ENCODE measurements around the gene B4GALT2. TPM values are rescaled to one million over a fixed set of nuclear protein-coding genes. Genes with fewer than 3 reads are reported as not detected.

The B4GALT2 gene
- total RNA-seq, 6 experiments from 2014 or later, result 87.8 to 107 (median 98.8) TPM

DNA sequence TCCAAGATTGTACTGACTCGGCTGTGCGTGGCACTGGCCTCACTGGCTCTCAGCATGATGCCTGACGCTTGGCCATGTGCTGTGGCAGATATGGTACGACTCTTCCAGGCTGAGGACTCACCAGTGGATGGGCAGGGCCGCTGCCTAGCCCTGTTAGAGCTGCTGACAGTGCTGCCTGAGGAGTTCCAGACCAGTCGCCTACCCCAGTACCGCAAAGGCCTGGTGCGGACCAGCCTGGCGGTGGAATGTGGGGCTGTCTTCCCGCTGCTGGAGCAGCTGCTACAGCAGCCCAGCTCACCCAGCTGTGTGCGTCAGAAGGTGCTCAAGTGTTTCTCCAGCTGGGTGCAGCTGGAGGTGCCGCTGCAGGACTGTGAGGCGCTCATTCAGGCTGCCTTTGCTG is 29.3 kb upstream of the B4GALT2 start:
- no peak overlapping the region for H3K4me3 Mint-ChIP-seq
- DNase-seq, result no peak
- H3K36me3 Mint-ChIP-seq (ENCODE audit: low read depth), result peaks cover 18% of the 10 kb centered on the region
- H3K4me1 Mint-ChIP-seq (ENCODE audit: low read depth), result peaks cover 53% of the 10 kb centered on the region
- TF ChIP-seq, protein P1, sequence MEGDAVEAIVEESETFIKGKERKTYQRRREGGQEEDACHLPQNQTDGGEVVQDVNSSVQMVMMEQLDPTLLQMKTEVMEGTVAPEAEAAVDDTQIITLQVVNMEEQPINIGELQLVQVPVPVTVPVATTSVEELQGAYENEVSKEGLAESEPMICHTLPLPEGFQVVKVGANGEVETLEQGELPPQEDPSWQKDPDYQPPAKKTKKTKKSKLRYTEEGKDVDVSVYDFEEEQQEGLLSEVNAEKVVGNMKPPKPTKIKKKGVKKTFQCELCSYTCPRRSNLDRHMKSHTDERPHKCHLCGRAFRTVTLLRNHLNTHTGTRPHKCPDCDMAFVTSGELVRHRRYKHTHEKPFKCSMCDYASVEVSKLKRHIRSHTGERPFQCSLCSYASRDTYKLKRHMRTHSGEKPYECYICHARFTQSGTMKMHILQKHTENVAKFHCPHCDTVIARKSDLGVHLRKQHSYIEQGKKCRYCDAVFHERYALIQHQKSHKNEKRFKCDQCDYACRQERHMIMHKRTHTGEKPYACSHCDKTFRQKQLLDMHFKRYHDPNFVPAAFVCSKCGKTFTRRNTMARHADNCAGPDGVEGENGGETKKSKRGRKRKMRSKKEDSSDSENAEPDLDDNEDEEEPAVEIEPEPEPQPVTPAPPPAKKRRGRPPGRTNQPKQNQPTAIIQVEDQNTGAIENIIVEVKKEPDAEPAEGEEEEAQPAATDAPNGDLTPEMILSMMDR (IDR thresholded peaks at IDR 0.05), result no peak
- no peaks in the 10 kb centered on the region for H3K27me3 Mint-ChIP-seq (ENCODE audit: insufficient read depth)
- no peaks in the 10 kb centered on the region for H3K9me3 Mint-ChIP-seq
- H3K27ac Mint-ChIP-seq, result no peak overlapping the region

DNA sequence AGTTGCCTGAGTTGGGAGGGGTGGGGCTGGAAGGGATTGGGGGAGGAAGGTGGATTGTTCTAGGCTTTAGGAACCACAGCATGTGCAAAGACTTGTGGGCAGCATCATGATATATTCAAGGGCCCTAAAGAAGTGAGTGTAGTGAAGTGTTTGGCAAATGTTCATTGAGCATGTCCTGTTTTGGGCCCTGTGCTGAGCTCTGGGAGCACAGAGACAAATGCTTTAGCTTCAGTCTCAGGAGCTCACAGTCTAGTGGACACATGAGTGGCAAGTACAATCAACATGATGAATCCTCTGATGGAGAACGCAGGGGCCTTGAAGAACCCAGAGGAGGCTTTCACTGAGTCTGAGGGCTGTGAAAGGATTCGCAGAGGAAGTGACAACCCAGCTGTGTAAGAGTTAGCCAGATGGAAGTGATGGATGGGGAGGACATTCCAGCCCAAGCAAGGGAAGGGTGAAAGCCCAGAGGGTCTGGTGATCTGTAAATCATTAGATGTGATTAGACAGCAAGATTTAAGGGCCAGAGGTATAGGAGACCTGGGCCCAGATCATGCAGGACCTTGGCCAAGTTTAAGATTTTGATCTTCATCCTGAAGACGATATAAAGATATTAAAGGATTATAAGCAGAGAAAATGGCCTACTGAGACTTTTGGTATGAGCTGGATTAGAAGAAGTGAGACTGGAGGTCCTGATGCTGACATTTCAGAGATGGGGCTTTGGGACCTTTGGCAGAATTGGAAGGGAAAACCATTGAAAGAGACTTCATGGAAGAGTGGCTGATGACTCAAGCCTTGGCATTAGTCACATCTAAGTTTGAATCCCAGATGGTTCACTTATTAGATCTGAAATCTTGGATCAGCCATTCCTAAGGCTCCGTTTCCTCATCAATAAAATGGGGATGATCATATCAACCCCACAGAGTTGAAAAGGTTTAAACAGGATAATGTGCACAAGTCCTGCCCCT is 27.7 kb upstream of the B4GALT2 start:
- H3K9me3 Mint-ChIP-seq, result no peaks in the 10 kb centered on the region
- H3K36me3 Mint-ChIP-seq (ENCODE audit: low read depth), result peaks cover 18% of the 10 kb centered on the region
- peaks cover 36% of the 10 kb centered on the region for H3K4me1 Mint-ChIP-seq (ENCODE audit: low read depth)
- TF ChIP-seq, protein P1 (IDR thresholded peaks at IDR 0.05), result no peak
- H3K4me3 Mint-ChIP-seq, result no peak overlapping the region
- no peak overlapping the region for H3K27ac Mint-ChIP-seq
- no peak for DNase-seq
- H3K27me3 Mint-ChIP-seq (ENCODE audit: insufficient read depth), result no peaks in the 10 kb centered on the region

DNA sequence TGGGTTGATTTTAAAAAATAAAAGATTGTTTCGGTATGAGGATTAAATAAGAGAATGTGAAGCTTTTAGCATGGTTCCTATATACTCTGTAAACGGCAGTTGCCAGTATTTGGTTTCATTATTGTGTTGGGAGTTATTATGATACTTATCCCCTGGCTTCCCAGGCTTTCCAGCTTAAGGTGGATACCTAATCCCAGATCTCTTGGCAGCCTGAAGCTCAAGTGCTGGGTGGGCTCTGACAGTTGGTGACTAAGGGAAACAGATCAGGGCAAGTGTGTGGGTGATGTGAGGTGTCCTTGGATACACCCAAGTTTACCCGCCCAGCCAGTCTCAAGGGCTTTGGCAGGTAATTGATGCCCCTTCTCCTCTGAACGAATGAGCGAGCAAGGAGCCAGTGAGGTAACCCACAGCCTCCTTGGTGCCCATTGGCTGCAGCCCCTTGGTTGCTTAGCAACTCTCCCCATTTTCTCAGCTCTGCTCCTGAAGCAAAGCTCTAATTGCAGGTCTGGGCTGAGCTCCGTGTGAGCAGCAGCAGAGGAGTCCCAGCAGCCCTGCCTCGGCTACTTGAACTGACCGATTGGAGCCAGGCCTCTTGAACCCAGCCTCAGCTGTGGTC is 26.2 kb upstream of the B4GALT2 start:
- Mint-ChIP-seq H3K27ac (no peak overlapping the region), H3K36me3 (ENCODE audit: low read depth) (peaks cover 18% of the 10 kb centered on the region), H3K4me1 (ENCODE audit: low read depth) (peaks cover 32% of the 10 kb centered on the region), H3K9me3 (no peaks in the 10 kb centered on the region), H3K4me3 (no peak overlapping the region), H3K27me3 (ENCODE audit: insufficient read depth) (no peaks in the 10 kb centered on the region)
- TF ChIP-seq, protein P1 (IDR thresholded peaks at IDR 0.05), result no peak
- DNase-seq, result no peak

DNA sequence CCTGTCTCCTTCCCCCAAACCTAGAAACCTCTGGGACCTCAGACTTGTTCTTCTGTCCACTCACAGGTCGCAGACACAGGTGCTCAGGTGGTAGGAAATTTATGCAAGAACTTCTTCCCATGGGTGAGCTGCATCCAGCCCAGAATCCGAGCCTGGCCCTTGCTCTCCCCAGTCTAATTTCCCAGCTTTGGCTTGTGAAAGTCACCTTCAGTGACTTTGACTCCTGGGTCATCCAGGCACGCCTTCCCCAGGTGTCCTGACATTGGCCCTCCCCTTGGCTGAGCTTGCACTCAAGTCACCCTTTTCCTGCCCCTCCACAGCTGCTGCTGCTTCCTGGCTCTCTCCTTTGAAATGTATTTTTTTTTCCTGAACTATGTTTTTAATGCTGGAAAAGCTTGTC is 25.6 kb upstream of the B4GALT2 start:
- DNase-seq, result no peak
- H3K9me3 Mint-ChIP-seq, result no peaks in the 10 kb centered on the region
- TF ChIP-seq, protein P1 (IDR thresholded peaks at IDR 0.05), result no peak
- no peak overlapping the region for H3K27ac Mint-ChIP-seq
- peaks cover 27% of the 10 kb centered on the region for H3K4me1 Mint-ChIP-seq (ENCODE audit: low read depth)
- peaks cover 18% of the 10 kb centered on the region for H3K36me3 Mint-ChIP-seq (ENCODE audit: low read depth)
- H3K4me3 Mint-ChIP-seq, result no peak overlapping the region
- H3K27me3 Mint-ChIP-seq (ENCODE audit: insufficient read depth), result no peaks in the 10 kb centered on the region

DNA sequence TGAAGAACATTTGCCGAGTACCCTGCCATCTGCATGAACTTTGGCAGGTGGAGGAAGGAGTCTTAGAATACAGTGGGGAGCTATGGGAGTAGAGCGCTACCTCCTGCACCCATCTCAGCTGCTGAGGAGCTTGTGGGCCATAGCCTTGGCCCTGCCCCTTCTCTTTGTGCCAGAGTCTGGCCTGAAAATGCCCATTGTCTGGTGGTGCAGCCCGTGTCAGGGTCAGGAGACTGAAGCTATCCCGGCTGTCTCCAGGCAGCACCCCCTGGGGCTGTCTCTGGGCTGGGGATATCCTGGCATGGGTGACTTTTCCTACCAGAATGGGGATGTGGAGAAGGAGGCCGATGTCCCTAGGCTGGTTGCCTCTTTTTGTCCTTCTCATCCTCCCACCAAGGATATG is 25.0 kb upstream of the B4GALT2 start:
- TF ChIP-seq, protein P1 (IDR thresholded peaks at IDR 0.05), result no peak
- Mint-ChIP-seq H3K27me3 (ENCODE audit: insufficient read depth) (no peaks in the 10 kb centered on the region), H3K36me3 (ENCODE audit: low read depth) (peaks cover 23% of the 10 kb centered on the region), H3K4me1 (ENCODE audit: low read depth) (peaks cover 21% of the 10 kb centered on the region), H3K27ac (no peak overlapping the region), H3K9me3 (no peaks in the 10 kb centered on the region), H3K4me3 (no peak overlapping the region)
- no peak for DNase-seq

All from HFFc6 (cell line).